Renal cortex interstitium (tissue), 11 donors: ENCODE results near the gene P4HTM. TPM values are rescaled to one million over a fixed set of nuclear protein-coding genes. Genes with fewer than 3 reads are reported as not detected.

Experiments used
- DNase-seq, 11 donors: peaks; one replicate each; pipeline ENCODE4 v3.0.0-alpha.2; 2013; ENCODE audit warnings: low read depth in 9 of 11, low spot score in 4 of 11; ENCODE audit errors: extremely low read depth in 1 of 11
- polyA plus RNA-seq, 3 donors: library from polyadenylated mRNA; unstranded; fragments of 120-200 nt; gene quantifications; one replicate each; pipeline ENCODE4 v1.2.1, GENCODE V29; 2013; ENCODE audit not compliant: insufficient read length in 3 of 3

Gene P4HTM
- polyA plus RNA-seq, 3 donors, result 36.5 to 52.1 (median 48.5) TPM

DNA sequence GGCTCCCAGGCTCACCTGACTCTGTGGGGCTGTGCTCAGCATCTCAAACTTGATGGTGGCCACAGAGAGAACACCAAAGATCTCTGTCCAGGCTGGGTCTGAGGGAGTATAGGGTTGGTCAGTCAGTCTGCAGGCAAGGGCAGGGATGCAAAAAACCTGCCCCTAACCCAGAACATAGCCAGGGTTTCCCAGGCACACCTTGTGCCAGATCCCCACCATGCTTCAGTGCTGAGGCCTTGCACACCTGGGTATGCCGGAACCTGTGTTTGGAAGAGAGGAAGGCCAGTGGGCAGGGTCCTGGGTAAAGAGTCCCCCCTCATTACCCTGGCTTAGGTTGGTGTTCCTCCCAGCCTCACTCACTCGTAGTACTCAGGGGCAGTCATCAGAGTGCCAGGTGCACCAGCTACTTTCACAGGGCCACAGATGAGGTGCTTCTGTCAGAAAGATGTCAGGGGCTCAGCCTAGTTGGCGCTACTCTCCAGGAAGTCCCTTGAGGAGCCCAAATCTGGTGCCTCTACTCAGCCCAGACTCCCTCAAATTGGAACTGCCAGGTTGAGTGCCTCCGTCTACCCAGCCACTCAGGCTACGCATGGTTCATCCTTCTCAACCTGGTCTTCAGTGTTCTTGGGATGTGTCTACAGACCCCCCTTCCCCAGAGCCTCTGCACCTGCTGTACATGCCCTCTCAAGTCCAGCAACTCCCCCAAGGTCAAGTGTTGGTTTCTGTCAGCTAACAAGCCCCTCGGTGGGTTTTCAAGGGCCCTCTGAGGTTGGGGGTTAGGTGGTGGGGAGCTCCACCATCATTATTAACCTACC, 26.6 kb downstream of the P4HTM start:
- DNase-seq, result no peak

- no peak for DNase-seq
These were observed 27.4 kb downstream of the P4HTM start for GRCh38 chr3:49017229-49017970.

GRCh38 chr3:49017971-49018706, 28.1 kb downstream of the P4HTM start, which contains the start of gene DALRD3:
DALRD3 (minus strand) TSS chr3:49018580; CDS start chr3:49018564, 16 bp downstream.
- peak in 2 of 11 donors; percentile 46 to 77 for DNase-seq

DNA sequence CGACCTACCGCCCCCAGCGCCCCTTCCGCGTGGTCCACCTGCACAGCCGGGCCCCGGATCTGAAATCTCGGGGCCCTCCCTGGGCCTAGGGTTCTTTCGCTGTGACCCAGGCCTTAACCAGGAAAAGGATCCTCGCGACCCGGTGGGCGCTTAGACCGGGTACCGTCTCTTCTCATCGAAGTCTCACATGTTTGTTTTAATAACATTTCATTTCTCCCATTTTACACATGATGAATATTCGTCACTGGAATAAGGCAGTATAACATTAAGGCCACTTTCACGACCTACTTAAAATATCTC, 28.6 kb downstream of the P4HTM start:
- DNase-seq, result no peak

GRCh38 chr3:49019941-49020329, 29.9 kb downstream of the P4HTM start:
- DNase-seq, result no peak

DNA sequence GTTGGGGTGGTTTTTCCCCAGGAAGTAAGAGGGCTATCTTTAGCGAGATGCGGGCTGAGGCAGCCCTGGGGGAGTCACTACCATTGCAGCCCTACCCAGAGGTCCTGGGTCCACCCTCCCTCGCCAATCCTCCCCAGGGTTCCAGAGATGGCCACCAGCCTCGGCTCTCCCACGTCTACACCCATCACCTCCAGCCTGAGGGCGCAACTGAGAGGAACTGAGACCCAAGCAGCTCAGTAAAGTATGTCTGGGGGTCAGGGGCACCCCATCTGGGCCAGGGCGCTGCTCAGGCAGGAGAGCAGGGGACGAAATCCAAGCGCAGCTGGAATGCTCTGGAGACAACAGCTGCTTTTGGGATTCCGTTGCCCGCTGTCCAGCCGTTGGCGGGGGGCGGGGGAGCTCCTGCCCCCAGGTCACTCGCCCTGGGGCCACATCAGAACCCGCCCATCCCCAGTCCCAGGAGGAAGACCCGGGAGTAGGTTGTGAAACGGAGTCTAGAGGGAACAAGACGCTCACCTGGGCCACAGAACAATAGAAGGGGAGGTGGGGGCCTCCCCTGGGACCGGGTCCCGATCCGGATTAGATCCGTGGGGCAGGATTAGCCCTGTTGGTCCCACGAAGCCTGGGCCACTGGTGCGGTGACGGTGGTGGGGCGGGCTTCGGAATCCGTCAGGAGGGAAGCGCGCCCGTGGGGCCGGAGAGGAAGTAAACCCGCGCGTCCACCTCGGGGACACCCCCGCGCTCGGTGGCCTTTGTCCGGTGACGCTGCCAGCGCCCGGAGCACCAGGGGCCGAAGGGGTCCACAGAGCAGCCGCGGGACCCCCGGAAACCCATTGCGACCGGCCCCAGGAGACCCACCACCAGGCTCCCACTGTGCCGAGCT, 30.5 kb downstream of the P4HTM start:
- peak in 1 of 11 donors; percentile 9 for DNase-seq

DNA sequence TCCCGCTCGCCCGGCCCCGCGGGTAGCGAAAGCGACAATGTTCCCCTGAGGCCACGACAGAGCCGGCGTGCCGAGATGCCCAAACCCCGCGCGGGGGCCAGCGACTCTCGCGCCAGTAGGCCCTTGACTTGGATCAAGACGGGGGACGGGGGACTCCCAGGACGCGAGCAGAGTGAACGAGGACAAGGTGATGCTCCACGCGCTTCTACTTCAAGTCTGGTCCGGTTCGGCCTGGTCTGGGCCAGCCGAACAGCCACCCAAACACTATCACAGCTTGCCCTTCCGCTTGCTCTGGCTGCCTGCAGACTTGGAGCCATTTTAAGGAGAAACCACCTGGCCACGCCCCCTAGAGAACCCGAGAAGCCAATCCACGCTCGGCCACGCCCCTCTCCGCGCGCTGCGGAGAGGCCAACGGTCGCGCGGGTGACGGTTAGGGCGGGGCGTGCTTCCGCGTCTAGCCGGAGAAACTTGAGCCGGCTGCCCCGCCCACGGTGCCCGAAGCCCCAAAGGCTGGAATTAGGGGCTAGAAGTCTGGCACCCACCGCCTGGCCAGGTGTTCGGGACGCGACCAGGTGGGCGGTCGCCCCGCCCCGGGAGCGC, 31.3 kb downstream of the P4HTM start:
- peak; percentile 92 to 99 (median 97) for DNase-seq

GRCh38 chr3:49021813-49022687, 32.0 kb downstream of the P4HTM start, which contains the start of gene NDUFAF3:
NDUFAF3 (plus strand) TSS chr3:49022121; CDS start chr3:49022145, 24 bp downstream.
- peak; percentile 83 to 93 (median 90) for DNase-seq

DNA sequence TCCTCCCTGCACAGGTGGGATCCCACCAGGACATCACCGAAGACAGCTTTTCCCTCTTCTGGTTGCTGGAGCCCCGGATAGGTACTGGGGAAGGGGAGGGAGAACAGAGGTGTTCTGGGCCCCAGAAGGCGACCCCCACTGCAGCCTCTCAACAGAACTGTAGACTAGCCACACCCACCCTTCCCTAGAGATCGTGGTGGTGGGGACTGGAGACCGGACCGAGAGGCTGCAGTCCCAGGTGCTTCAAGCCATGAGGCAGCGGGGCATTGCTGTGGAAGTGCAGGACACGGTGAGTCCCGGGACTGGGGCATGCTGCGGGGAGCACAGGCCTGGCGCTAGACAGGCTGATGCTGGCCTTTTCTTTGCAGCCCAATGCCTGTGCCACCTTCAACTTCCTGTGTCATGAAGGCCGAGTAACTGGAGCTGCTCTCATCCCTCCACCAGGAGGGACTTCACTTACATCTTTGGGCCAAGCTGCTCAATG, 32.7 kb downstream of the P4HTM start:
- DNase-seq, result no peak

DNA sequence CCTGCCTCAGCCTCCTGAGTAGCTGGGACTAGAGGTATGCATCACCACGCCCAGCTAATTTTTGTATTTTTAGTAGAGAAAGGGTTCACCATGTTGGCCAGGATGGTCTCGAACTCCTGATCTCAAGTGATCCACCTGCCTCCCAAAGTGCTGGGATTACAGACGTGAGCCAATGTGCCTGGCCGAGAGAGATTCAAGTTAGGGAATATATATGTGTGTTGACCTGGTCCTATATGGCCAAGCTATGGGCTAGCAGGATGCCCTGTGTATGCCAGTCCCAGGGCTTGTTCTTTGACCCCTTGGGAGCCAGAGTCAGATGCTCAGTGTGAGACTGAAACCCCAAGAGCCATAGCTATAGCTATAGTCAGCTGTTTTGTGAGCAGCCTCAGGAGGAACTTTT, 33.7 kb downstream of the P4HTM start:
- no peak for DNase-seq

DNA sequence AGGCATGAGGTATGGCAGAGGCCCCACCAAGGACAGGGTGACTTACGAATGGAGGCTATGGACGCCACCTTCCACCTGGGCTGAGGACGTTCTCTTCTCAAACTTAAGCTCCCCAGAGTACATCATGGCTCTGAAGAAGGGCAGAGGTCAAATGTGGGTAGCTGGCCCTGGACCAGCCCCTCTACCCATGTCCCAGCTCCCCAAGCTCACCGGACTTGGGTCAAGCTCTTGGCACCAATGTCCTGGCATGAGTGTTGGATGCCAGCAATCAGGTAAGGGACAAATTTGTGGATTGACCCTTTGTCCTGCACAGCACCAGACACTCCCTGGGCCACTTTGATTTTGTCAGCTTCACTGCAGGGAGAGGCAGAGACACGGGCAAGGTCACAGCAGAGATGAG, 34.4 kb downstream of the P4HTM start:
- DNase-seq, result no peak

DNA sequence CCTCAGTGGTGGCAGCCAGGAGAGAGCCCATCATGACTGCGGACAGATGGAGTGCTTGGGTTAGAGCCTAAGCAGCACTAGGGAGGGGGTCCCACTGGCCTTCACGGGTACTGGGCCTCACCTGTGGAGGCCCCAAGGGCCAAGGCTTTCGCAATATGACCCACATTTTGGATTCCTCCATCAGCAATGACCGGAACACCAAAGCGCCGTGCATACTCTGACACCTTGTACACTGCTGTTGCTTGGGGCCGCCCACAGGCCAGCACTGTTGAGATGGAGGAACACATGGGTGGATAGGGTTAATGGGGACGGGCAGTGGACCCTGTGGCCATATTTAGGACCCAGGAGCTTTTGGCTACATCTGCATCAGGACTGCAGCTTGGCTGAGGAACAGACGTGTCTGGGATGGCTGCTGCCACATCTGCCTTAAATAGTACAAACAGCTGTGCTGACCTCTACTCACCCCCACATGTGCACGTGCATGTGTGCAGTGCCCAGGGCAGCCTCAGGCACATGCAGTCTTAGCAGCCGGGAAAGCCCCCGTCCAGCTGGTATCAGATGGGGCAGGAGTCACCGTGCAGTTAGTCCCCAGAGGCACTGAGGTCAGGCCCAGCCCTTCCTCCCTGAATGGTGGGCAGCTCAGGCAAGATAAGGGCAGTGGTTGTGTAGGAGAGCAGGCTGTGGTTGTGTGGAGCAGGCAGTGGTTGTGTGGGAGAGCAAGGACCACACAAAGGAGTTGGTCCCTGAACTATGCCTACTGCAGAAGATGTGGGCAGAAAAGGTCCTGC, 35.2 kb downstream of the P4HTM start:
- DNase-seq, result no peak

DNA sequence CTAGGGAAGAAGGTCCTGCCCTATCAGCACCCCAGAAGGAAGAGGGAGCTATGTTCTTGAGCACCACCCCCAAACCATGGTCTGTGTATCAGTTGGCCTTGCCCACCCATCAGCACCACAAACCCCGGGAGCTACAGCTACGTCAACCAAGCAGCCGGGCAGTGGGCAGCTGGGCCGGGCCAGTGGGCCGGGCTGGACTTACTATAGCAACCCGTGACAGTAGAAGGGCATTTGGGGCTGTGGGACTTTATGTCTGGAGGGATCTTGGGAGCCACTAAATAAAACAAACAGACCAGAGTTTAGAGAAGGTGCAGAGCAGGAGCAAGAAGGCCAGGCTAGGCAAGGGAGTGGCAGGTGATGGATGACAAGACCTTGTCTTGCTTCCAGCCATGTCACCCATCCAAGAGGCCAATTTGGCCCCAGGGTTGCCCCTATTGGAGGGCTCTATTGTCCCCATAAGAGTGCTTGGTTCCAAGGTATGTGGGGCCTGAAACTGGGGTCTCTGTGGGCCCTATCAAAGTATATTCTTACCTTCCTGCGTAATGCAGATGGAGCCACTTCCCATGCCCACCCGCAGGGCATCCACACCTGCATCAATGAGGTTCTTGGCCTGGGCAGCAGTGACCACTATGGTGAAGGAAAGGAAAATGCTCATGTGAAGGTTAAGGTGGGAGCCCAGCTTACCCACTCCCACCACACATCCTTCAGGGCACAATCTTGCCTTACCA, 35.9 kb downstream of the P4HTM start:
- no peak for DNase-seq

GRCh38 chr3:49026536-49026935, 36.5 kb downstream of the P4HTM start:
- DNase-seq, result no peak

DNA sequence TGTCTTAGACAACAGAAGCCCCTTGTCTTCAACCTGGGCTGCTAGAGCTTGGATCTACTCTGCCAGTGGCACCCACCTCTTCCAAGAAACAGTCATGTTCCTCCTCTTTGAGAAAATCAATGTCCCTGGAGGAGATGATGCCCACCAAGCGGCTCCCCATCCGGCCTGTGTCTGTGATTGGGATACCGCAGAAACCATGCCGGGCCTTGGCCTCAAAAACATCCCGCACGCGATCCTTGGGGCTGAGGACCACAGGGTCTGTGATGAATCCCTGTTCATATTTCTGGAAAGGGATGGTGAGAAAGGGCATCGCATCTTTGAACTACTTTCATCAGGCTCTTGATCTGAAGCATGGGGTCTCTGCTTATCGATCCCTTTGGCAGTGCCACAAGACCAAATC, 37.6 kb downstream of the P4HTM start:
- no peak for DNase-seq

GRCh38 chr3:49028298-49028672, 38.2 kb downstream of the P4HTM start:
- no peak for DNase-seq
